Measurements from ENCODE around the gene SSBP1. TPM values are rescaled to one million over a fixed set of nuclear protein-coding genes. Genes with fewer than 3 reads are reported as not detected.

The SSBP1 gene
- polyA plus RNA-seq, 3 donors: 66.9 to 197 (median 184) TPM

DNA sequence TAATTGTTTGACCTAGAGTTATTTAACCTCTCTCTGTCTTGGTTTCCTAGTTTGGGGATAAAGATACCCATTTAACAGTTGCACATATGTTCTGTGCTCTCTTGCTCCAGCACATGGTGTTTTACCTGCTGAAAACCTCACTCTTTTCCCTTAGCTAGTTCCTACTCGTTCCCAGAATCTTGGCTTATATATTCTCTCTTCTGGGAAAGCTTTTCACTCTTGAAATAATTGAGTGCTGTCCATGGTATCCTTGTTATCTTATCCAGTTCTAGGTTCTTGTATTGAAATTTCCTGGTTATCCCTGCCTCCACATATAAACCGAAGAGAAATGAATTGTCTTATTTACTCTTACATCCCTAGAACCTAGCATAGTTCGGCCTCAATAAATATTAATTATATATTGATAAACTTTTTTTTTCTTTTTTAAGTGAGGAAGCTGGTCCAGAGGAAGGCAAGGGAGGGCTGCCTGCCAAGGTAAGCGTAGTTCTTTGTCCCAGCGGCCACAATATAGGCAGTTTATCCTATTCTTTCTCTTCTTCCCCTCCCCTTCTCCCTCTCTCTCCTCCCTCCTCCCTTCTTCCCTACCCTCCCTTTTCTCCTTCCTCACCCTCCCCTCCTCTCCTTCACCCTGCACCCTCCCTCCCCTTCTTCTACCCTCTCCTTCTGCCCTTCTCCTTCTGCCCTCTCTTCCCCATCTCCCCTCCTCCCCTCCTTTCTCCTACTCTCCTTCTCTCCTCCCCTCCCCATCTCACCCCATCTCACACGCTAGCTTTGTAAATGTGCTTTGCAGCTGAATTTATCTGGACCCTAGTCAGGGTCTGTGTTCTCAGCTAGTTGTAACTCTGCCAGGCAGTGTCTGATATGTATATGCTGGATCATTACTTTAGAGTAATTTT is 22.1 kb upstream of the SSBP1 start:
- TF ChIP-seq CTCF (IDR thresholded peaks at IDR 0.05): no peak

GRCh38 chr7:141717450-141717849 is 20.7 kb upstream of the SSBP1 start:
- H4K20me1 ChIP-seq (ENCODE audit: insufficient read depth, low read length): no peaks in the 10 kb centered on the region
- H3K27ac ChIP-seq (ENCODE audit: low read depth in 1 of 2, low read length in 2 of 2): no peak overlapping the region
- no peak for TF ChIP-seq CTCF (IDR thresholded peaks at IDR 0.05)
- Mint-ChIP-seq H3K36me3 (no peaks in the 10 kb centered on the region), H3K4me3 (no peak overlapping the region), H3K9me3 (no peaks in the 10 kb centered on the region), H3K4me1 (no peaks in the 10 kb centered on the region), H3K27me3 (ENCODE audit: low read depth in 3 of 3) (peaks cover 0 to 3% (median 1%) of the 10 kb centered on the region in 3 donors), H3K27ac (no peak overlapping the region)
- H2AFZ ChIP-seq (ENCODE audit: insufficient read depth, low read depth, low read length, poor library complexity, severe bottlenecking): no peak overlapping the region
- no peaks in the 10 kb centered on the region for H3K79me2 ChIP-seq (ENCODE audit: insufficient read depth, low read length)
- WGBS (ENCODE audit: insufficient coverage): no CpG with 5 or more reads among the region's 1 CpG
- no peak overlapping the region for H3K4me3 ChIP-seq (replicated peaks in 1 of 3; ENCODE audit: low read depth in 2 of 3, low read length in 3 of 3)
- H3K27me3 ChIP-seq (ENCODE audit: control insufficient read depth in 2 of 2, insufficient read depth in 2 of 2, low read length in 2 of 2): no peaks in the 10 kb centered on the region
- H3K36me3 ChIP-seq (replicated peaks in 1 of 2; ENCODE audit: control insufficient read depth in 1 of 2, insufficient read depth in 2 of 2, low read length in 2 of 2): no peaks in the 10 kb centered on the region
- H3K4me1 ChIP-seq (ENCODE audit: control insufficient read depth in 1 of 2, insufficient read depth in 2 of 2, low read length in 2 of 2): no peaks in the 10 kb centered on the region
- H3K4me2 ChIP-seq (replicated peaks; ENCODE audit: extremely low read depth, low read length, poor library complexity, severe bottlenecking): no peak overlapping the region
- intact Hi-C loops (cut with micrococcal nuclease): no loop called here
- H3K9me3 ChIP-seq (replicated peaks in 1 of 2; ENCODE audit: control insufficient read depth in 1 of 2, insufficient read depth in 1 of 2, low read length in 2 of 2): no peaks in the 10 kb centered on the region
- no peak overlapping the region for H3K9ac ChIP-seq (ENCODE audit: insufficient read depth, low read length, poor library complexity, severe bottlenecking)
- no peak for DNase-seq

More for the DNA sequence above, 22.1 kb upstream of the SSBP1 start:
- Mint-ChIP-seq H3K9me3 (no peaks in the 10 kb centered on the region), H3K36me3 (no peaks in the 10 kb centered on the region), H3K27ac (no peak overlapping the region), H3K4me1 (no peaks in the 10 kb centered on the region), H3K27me3 (ENCODE audit: low read depth in 3 of 3) (peaks cover 0 to 2% (median 1%) of the 10 kb centered on the region in 3 donors), H3K4me3 (no peak overlapping the region)
- intact Hi-C loops (cut with micrococcal nuclease): no loop called here
- Histone ChIP-seq H3K27ac (ENCODE audit: low read depth in 1 of 2, low read length in 2 of 2) (no peak overlapping the region), H3K9me3 (replicated peaks in 1 of 2; ENCODE audit: control insufficient read depth in 1 of 2, insufficient read depth in 1 of 2, low read length in 2 of 2) (no peaks in the 10 kb centered on the region), H3K36me3 (replicated peaks in 1 of 2; ENCODE audit: control insufficient read depth in 1 of 2, insufficient read depth in 2 of 2, low read length in 2 of 2) (no peaks in the 10 kb centered on the region), H3K27me3 (ENCODE audit: control insufficient read depth in 2 of 2, insufficient read depth in 2 of 2, low read length in 2 of 2) (no peaks in the 10 kb centered on the region), H2AFZ (ENCODE audit: insufficient read depth, low read depth, low read length, poor library complexity, severe bottlenecking) (no peak overlapping the region), H3K4me2 (replicated peaks; ENCODE audit: extremely low read depth, low read length, poor library complexity, severe bottlenecking) (no peak overlapping the region), H3K4me1 (ENCODE audit: control insufficient read depth in 1 of 2, insufficient read depth in 2 of 2, low read length in 2 of 2) (no peaks in the 10 kb centered on the region), H3K9ac (ENCODE audit: insufficient read depth, low read length, poor library complexity, severe bottlenecking) (no peak overlapping the region), H3K4me3 (replicated peaks in 1 of 3; ENCODE audit: low read depth in 2 of 3, low read length in 3 of 3) (no peak overlapping the region), H4K20me1 (ENCODE audit: insufficient read depth, low read length) (no peaks in the 10 kb centered on the region), H3K79me2 (ENCODE audit: insufficient read depth, low read length) (no peaks in the 10 kb centered on the region)
- no peak for DNase-seq
- 100% methylated on average over 2 of the region's 6 CpGs for WGBS (ENCODE audit: insufficient coverage)

Measured in CD14-positive monocyte (primary cell).